Lower leg skin (tissue), 3 donors: Measurements from ENCODE around the gene PRELID1.

Experiments
- POLR2A ChIP-seq, 2 donors: fragments of 450-650 bp; IDR thresholded peaks; one replicate each; pipeline ENCODE4 v1.6.1; 2016 to 2017; ENCODE audit warnings: antibody characterized with exemption in 2 of 2, mild to moderate bottlenecking in 1 of 2, moderate library complexity in 1 of 2
- TF ChIP-seq, protein P1 (sequence below), 3 donors: fragments of 450-650 bp; IDR thresholded peaks; one replicate each; pipeline ENCODE4 v1.5.1; 2016; ENCODE audit warnings: antibody characterized with exemption in 3 of 3, mild to moderate bottlenecking in 3 of 3, moderate library complexity in 2 of 3

DNA sequence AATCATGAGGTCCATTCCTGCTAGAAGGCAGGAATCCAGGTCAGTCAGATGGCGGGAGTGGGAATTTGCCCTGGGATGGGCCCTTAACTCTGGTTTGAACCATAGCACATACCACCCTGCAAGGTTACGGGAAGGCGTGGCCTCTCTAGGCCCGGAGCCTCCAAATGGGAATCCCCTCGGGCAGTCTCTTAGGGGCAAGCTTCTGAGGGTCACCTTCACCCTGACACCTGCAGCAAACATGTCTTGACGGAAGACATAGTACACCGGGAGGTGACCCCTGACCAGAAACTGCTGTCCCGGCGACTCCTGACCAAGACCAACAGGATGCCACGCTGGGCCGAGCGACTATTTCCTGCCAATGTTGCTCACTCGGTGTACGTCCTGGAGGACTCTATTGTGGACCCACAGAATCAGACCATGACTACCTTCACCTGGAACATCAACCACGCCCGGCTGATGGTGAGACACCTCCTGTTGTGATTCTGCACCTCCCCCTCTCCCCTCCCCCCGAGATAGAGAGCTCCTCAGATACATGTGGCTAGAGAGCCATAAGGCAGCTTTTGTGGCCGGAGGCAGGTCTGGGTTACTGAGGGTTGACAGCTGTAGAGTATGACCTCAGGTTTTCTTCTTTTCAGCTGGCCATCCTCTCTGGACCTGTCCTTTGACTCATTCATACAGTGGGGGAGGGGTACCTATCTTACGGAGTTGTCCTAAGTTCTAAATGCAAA, 957 bp downstream of the PRELID1 start:
- TF ChIP-seq, protein P1, sequence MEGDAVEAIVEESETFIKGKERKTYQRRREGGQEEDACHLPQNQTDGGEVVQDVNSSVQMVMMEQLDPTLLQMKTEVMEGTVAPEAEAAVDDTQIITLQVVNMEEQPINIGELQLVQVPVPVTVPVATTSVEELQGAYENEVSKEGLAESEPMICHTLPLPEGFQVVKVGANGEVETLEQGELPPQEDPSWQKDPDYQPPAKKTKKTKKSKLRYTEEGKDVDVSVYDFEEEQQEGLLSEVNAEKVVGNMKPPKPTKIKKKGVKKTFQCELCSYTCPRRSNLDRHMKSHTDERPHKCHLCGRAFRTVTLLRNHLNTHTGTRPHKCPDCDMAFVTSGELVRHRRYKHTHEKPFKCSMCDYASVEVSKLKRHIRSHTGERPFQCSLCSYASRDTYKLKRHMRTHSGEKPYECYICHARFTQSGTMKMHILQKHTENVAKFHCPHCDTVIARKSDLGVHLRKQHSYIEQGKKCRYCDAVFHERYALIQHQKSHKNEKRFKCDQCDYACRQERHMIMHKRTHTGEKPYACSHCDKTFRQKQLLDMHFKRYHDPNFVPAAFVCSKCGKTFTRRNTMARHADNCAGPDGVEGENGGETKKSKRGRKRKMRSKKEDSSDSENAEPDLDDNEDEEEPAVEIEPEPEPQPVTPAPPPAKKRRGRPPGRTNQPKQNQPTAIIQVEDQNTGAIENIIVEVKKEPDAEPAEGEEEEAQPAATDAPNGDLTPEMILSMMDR (IDR thresholded peaks at IDR 0.05) = no peak
- no peak for TF ChIP-seq POLR2A (IDR thresholded peaks at IDR 0.05)
